ENCODE data around the gene SUV39H1. TPM values are rescaled to one million over a fixed set of nuclear protein-coding genes. Genes with fewer than 3 reads are reported as not detected.

SUV39H1 gene
- total RNA-seq, 1 donor from 2014 or later: 4.6 TPM

Other genes starting within 250 kb of the SUV39H1 start
- 35.2 TPM for gene SLC38A5, start 226.5 kb upstream of the SUV39H1 start, total RNA-seq (ENCODE audit: insufficient read depth, low replicate concordance)
- 27.7 TPM for gene FTSJ1, start 220.5 kb upstream of the SUV39H1 start, total RNA-seq (ENCODE audit: insufficient read depth, low replicate concordance)
- 1.7 TPM for gene PORCN, start 187.7 kb upstream of the SUV39H1 start, total RNA-seq (ENCODE audit: insufficient read depth, low replicate concordance)
- gene EBP, start 174.9 kb upstream of the SUV39H1 start, total RNA-seq (ENCODE audit: insufficient read depth, low replicate concordance): 13.7 TPM
- gene TBC1D25, start 157.0 kb upstream of the SUV39H1 start, total RNA-seq (ENCODE audit: insufficient read depth, low replicate concordance): 2.2 TPM
- gene RBM3, start 122.2 kb upstream of the SUV39H1 start, total RNA-seq (ENCODE audit: insufficient read depth, low replicate concordance): 165 TPM
- 64.0 TPM for gene WDR13, start 99.2 kb upstream of the SUV39H1 start, total RNA-seq (ENCODE audit: insufficient read depth, low replicate concordance)
- gene WAS, start 12.9 kb upstream of the SUV39H1 start, total RNA-seq (ENCODE audit: insufficient read depth, low replicate concordance): 0.48 TPM
- gene GLOD5, start 65.0 kb downstream of the SUV39H1 start, total RNA-seq (ENCODE audit: insufficient read depth, low replicate concordance): not detected
- not detected for gene GATA1, start 89.9 kb downstream of the SUV39H1 start, total RNA-seq (ENCODE audit: insufficient read depth, low replicate concordance)
- 53.7 TPM for gene HDAC6, start 105.3 kb downstream of the SUV39H1 start, total RNA-seq (ENCODE audit: insufficient read depth, low replicate concordance)
- gene ERAS, start 129.8 kb downstream of the SUV39H1 start, total RNA-seq (ENCODE audit: insufficient read depth, low replicate concordance): 5.3 TPM
- not detected for gene PCSK1N, start 138.9 kb downstream of the SUV39H1 start, total RNA-seq (ENCODE audit: insufficient read depth, low replicate concordance)
- gene TIMM17B, start 201.0 kb downstream of the SUV39H1 start, total RNA-seq (ENCODE audit: insufficient read depth, low replicate concordance): 25.3 TPM
- 20.2 TPM for gene PQBP1, start 201.2 kb downstream of the SUV39H1 start, total RNA-seq (ENCODE audit: insufficient read depth, low replicate concordance)
- gene SLC35A2, start 214.9 kb downstream of the SUV39H1 start, total RNA-seq (ENCODE audit: insufficient read depth, low replicate concordance): 13.7 TPM
- gene PIM2, start 222.3 kb downstream of the SUV39H1 start, total RNA-seq (ENCODE audit: insufficient read depth, low replicate concordance): 7.9 TPM